ENCODE measurements around the gene OSBPL8.
A peak's percentile ranks its signal among the peaks of the same experiment; 100 is the strongest.
"Not testable (repeated sequence)": the region's sequence is repeated elsewhere in the genome, so short reads cannot be mapped to it uniquely, and the experiment has no call there.

OSBPL8 gene

DNA sequence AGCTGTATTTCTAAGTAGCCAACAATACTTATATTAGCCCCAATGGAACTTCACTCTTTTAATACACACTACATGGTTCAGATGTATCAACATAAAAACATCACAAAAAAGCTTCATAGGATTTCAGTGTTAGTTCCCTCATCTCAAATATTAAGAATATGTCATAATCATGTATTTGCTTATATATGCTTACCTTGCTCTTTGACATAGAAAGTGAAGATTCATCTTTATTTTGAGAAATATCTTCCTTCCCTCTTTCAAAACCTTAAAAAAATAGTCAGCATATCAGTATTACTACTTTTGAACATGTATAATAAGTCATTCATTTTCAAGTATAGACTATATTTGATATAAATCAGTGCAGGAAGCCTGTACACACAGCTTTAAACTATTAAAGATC lies 149.2 kb downstream of the OSBPL8 start:
- DNase-seq: no peak

- DNase-seq: no peak
These were observed 150.5 kb downstream of the OSBPL8 start for GRCh38 chr12:76409074-76409473.

- no peak for DNase-seq
These were observed 151.9 kb downstream of the OSBPL8 start for GRCh38 chr12:76407710-76408109.

DNA sequence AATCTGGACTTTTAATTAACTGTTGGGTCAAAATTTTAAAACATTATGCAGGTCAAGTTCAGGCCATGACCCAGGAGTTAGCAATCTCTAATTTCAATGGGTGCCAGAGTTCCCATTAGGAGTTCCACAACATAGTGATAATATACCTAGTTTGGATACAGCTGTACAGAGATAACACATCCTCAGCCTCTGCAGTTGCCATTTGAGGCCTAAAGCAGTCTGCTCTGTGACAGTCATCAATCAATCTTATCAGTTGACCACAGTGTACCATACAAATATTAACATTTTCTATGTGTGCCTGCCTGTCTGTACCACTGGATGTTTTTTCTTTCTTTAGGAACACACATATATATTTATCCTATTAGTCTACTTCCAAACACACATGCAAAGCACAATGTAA lies 157.3 kb downstream of the OSBPL8 start:
- DNase-seq: no peak

GRCh38 chr12:76400136-76400535 lies 159.4 kb downstream of the OSBPL8 start:
- DNase-seq: no peak

DNA sequence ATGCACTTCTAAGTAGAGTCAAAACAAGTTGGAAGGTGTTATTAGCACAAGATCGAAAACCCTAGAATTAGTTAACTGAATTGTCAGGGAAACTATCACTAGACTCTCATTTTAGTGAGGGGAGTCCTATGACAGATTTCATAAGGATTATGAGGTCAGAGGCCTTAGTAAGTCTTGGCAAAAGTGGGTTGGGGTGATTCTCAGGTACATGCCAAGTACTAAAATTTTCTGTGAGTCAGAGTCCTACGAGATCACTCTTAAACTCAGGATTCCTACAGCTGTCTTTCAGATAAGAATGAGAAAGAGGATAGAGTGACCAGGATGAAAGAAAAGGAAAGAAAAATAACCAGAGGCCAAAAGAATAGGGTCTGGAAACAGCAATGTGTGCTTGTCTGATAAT lies 160.5 kb downstream of the OSBPL8 start:
- no peak for DNase-seq

- DNase-seq: no peak
These were observed 161.5 kb downstream of the OSBPL8 start for GRCh38 chr12:76398106-76398505.

DNA sequence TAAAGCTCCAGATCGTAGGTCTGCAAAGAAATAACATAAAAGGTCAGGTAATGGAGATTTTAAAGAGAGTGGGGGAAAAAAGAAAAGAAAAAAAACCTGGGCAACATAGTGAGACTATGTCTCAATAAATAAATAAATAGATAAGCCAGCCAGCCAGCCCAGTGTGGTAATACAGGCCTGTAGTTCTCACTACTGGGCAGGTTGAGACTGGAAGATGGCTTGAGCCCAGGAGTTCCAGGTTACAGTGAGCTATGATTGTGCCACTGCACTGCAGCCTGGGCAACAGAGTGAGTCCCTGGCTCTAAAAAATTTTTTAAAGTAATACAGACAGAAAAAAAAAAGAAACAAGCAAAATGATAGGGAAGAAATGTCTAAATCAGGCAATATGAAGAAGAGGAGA lies 168.1 kb downstream of the OSBPL8 start:
- no peak for DNase-seq

DNA sequence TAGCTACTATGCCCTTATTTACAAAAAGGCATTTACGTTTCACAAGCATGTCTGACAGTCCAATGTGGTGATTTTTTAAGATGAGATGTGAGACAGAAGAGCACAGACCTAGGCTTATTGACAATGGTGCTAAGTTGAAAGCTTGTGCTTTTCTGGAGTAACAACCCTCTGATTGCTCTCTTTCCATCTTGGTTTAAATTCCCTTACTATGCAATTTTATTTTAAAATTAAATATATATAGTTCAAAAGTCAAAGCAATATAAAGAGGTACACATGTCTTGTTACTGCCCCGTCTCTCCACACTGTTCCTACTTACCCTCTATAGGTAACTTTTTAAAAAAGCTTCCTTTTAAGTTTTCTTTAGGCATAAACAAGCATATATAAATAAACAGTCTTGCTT lies 172.0 kb downstream of the OSBPL8 start:
- no peak for DNase-seq

DNA sequence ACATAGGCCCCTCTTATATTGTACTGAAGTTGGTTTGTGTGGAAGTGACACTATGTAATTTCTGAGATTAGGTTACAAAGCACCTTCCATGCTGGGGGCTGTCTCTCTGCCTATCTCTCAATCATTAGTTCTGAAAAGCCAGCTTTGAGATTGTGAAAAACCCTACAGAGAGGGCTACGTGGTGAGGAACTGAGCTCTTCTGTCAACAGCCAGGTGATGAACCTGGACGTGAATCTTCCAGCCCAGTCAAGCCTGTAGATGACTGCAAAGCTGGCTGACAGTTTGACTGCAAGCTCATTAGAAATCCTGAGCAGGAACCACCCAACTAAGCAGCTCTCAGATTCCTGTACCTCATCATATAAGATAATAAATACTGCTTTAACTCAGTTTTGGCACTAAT lies 175.0 kb downstream of the OSBPL8 start:
- DNase-seq: no peak

DNA sequence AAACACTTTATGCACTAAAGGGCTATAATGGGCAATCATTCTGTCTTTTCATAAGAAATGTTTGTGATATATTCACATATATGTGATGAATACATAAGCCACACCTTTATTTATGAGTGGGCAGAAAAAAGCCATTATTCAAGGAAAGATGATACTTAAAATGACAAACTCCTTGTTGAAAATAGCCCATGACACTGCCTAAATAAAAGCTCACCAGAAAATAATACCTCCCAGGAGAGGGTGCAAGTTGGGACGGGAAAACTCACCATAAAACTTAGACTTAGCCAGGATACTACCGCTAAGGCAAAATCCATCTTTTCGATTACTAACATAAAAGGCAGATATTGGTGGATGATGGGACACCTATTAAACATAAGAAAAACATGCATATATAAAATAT lies 175.6 kb downstream of the OSBPL8 start:
- no peak for DNase-seq

- no peak for DNase-seq
These were observed 180.3 kb downstream of the OSBPL8 start for GRCh38 chr12:76379261-76379660.

DNA sequence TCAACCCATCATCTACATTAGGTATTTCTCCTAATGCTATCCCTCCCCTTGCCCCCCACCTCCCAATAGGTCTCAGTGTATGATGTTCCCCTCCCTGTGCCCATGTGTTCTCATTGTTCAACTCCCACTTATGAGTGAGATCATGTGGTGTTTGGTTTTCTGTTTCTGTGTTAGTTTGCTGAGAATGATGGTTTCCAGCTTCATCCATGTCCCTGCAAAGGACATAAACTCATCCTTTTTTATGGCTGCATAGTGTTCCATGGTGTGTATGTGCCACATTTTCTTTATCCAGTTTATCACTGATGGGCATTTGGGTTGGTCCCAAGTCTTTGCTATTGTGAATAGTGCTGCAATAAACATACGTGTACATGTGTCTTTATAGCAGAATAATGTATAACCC lies 182.7 kb downstream of the OSBPL8 start:
- DNase-seq: not testable (repeated sequence)

GRCh38 chr12:76375939-76376338 lies 183.6 kb downstream of the OSBPL8 start:
- DNase-seq: no peak

DNA sequence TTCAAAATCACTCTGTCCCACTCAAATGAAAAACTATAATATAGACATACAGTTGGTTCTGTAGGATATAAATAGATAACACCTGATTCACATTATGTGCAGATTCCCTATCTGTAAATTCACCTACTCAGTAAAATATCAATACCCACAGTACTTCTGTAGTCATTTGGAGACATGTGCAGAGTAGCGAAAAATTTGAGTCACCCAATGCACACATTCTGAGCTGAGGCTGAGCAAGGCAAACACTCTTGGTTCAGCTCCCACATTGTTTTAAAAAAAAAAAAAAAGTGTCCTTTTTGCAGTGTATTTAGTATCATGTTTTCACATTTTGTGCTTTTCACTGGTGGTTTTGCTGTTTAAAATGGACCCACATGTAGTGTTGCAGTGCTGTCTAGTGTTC lies 184.1 kb downstream of the OSBPL8 start:
- no peak for DNase-seq

GRCh38 chr12:76374386-76375020 lies 185.1 kb downstream of the OSBPL8 start:
- no peak for DNase-seq

DNA sequence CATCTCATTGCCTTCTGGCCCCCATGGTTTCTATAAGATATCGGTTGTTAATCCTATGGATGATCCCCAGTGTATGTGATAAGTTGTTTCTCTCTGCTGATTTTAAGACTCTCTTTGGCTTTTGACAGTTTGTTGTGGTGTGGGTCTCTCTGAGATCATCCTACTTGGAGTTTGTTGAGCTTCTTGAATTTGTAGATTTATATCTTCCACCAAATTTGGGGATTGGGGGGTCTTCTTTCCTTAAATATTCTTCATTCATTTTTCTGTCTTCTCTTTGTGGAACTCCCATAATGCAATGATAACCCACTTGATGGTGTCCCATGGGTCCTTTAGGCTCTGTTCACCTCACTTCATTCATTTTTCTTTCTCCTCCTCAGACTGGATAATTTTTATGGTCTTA lies 191.3 kb downstream of the OSBPL8 start:
- no peak for DNase-seq

GRCh38 chr12:76366163-76366562 lies 193.4 kb downstream of the OSBPL8 start:
- DNase-seq: no peak

- DNase-seq: not testable (repeated sequence)
These were observed 195.4 kb downstream of the OSBPL8 start for GRCh38 chr12:76364131-76364530.

- DNase-seq: no peak
These were observed 199.3 kb downstream of the OSBPL8 start for GRCh38 chr12:76360316-76360715.

- no peak for DNase-seq
These were observed 203.5 kb downstream of the OSBPL8 start for GRCh38 chr12:76356071-76356470.

DNA sequence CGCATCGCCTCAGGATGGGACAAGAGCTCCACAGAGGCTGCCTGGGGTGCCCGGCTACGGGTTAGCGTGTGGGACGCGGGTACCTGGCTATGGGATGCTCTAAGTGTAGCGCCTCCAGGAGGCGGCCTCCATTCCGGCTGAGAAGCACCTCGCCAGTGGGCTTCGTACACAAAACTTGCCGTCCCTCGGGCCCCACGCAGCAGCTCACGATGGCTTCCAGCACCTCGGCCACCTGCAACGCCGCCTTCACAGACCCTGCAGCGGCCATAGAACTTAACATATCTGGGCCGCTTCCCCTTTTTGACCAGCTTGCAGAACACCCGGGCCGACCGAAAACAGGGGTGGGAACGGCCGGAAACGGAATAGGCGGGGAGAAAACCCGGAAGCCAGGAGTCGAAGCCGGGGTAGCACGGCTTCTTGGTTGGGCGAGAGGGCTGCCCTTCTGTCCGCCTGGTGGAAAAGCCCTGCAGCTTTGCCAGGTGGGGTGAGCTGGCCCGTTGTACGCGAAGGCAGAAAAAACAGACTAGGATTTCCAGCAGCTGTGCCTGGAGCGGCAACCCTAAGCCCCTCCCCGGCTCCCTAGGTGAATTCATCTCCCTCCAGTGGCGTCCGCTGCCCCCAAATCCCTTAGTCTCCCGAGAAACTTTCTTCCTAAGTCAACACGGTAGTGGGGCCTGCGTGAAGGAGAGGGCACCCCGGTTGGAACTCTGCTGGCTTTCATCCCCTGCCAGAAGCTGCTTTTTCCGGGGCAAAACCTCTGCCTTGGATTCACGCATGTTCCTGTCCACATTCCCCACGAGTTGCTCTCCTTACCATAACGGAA lies 211.3 kb downstream of the OSBPL8 start, which contains the start of gene BBS10:
BBS10 (minus strand) TSS at position 337 of the 823 bp plus-strand sequence; CDS start at position 280, 57 bp downstream.
- peak; percentile 95 for DNase-seq

- no peak for DNase-seq
These were observed 212.7 kb downstream of the OSBPL8 start for GRCh38 chr12:76346798-76347420.

DNA sequence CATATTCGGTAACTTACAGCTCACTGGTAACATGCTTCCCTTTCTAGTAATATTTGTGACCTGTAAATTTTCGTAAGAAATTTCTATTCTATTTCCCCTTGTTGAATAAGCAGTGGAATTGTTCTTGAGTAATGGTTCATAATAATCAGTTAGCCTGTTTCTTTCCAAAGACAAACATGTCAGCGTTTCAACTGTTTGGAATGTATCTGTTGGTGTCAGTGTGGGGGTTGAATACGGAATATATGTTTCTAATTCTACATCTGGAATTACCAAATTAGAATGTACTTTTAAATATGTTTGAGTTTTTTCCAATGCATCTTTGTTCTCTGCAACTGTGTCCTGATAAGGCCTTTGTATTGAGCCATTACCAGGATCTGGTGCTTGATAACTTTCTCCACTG lies 213.3 kb downstream of the OSBPL8 start:
- DNase-seq: no peak
